Natural killer cell (primary cell): ENCODE data around the gene CPA2. TPM values are rescaled to one million over a fixed set of nuclear protein-coding genes. Genes with fewer than 3 reads are reported as not detected.

Experiments
- ATAC-seq, 3 donors: fragments of 150-1000 bp in 2 of 3; fragments of 200-7000 bp in 1 of 3; cut with Tn5 transposase; 1 replicate in 1 of 3; 2 replicates in 2 of 3; pipeline ENCODE4 v1.10.0; 2021; ENCODE audit warnings: mild to moderate bottlenecking in 2 of 3, moderate library complexity in 2 of 3
- DNase-seq, 2 donors: peaks; one replicate each; pipeline versions ENCODE4 v3.0.0 to v3.0.0-alpha.2; 2013 to 2021; ENCODE audit warnings: mixed read lengths in 1 of 2
- H3K27ac ChIP-seq: one replicate; pipeline ENCODE4 v1.5.1; 2013; ENCODE audit warnings: mild to moderate bottlenecking, low read length
- H3K27me3 ChIP-seq: one replicate; pipeline ENCODE4 v1.6.1; 2013; ENCODE audit warnings: low read length; ENCODE audit not compliant: control insufficient read depth, insufficient read depth
- H3K36me3 ChIP-seq: one replicate; pipeline ENCODE4 v1.6.1; 2013; ENCODE audit warnings: low read length; ENCODE audit not compliant: control insufficient read depth, insufficient read depth
- H3K4me1 ChIP-seq: one replicate; pipeline ENCODE4 v1.6.1; 2013; ENCODE audit warnings: low read length; ENCODE audit not compliant: control insufficient read depth, insufficient read depth
- H3K4me3 ChIP-seq: one replicate; pipeline ENCODE4 v1.5.1; 2013; ENCODE audit warnings: low read length
- H3K9me3 ChIP-seq: one replicate; pipeline ENCODE4 v1.6.1; 2013; ENCODE audit warnings: low read length; ENCODE audit not compliant: control insufficient read depth, insufficient read depth
- H3K27ac Mint-ChIP-seq, 2 donors: one replicate each; pipeline ENCODE4 v1.8.0; 2022; ENCODE audit warnings: mild to moderate bottlenecking in 2 of 2, mixed read lengths in 2 of 2, moderate library complexity in 1 of 2
- H3K27me3 Mint-ChIP-seq, 2 donors: one replicate each; pipeline ENCODE4 v1.8.0; 2022; ENCODE audit warnings: low read depth in 2 of 2, mixed read lengths in 2 of 2
- H3K36me3 Mint-ChIP-seq: one replicate; pipeline ENCODE4 v1.8.0; 2022; ENCODE audit warnings: mixed read lengths
- H3K4me1 Mint-ChIP-seq, 2 donors: one replicate each; pipeline ENCODE4 v1.8.0; 2022; ENCODE audit warnings: mixed read lengths in 2 of 2
- H3K4me3 Mint-ChIP-seq: one replicate; pipeline ENCODE4 v1.8.0; 2022; ENCODE audit warnings: mild to moderate bottlenecking, moderate library complexity, mixed read lengths
- H3K9me3 Mint-ChIP-seq, 2 donors: one replicate each; pipeline ENCODE4 v1.8.0; 2022; ENCODE audit warnings: mixed read lengths in 2 of 2
- CTCF ChIP-seq: fragments of 200-600 bp; IDR thresholded peaks from one replicate; pipeline ENCODE4 v1.8.0; 2022; ENCODE audit warnings: antibody characterized with exemption
- WGBS: methylation state at CpG from one replicate; pipeline ENCODE4 v1.1.7; 2013; ENCODE audit warnings: missing lambda C conversion rate; ENCODE audit not compliant: insufficient coverage; 5-methylcytosine and 5-hydroxymethylcytosine counted together
- intact Hi-C: fragments of 100-400 bp; cut with micrococcal nuclease; formaldehyde crosslinking; loops from one replicate; pipeline ENCODE4 v1.14.2; 2022
- total RNA-seq, 4 donors: library from RNA; stranded (reverse); fragments of 120-200 nt in 1 of 4; gene quantifications; one replicate each; pipeline versions ENCODE4 v1.2.3 to v1.2.4, GENCODE V29; 2013 to 2022

Gene CPA2
- total RNA-seq, 3 donors from 2014 or later (not counting 1 experiment from before 2014, with no cell fraction given): not detected

DNA sequence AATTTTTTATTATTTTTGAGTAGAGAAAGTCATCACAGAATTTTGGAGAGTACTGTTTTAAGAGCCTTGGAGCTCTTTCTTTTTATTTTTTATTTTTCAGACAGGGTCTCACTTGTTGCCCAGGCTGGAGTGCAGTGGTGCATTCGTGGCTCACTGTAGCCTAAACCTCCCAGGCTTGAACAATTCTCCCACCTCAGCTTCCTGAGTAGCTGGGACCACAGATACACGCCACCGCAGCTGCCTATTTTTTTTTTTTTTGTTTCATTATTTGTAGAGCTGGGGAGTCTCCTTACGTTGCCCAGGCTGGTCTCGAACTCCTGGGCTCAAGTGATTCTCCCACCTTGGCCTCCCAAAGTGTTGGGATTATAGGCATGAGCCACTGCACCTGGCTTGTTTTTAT is 36.9 kb downstream of the CPA2 start:
- DNase-seq (no peak), ATAC-seq (no peak)
- intact Hi-C loops: no loop called here
- Histone ChIP-seq H3K36me3 (no peaks in the 10 kb centered on the region), H3K4me1 (no peaks in the 10 kb centered on the region), H3K27ac (no peak overlapping the region), H3K4me3 (no peak overlapping the region), H3K27me3 (no peaks in the 10 kb centered on the region), H3K9me3 (no peaks in the 10 kb centered on the region)
- H3K36me3 Mint-ChIP-seq: no peaks in the 10 kb centered on the region
- no peak overlapping the region for H3K27ac Mint-ChIP-seq
- peaks cover 4 to 7% of the 10 kb centered on the region in 2 donors for H3K27me3 Mint-ChIP-seq
- 20% methylated on average over 2 of the region's 5 CpGs for WGBS
- H3K4me1 Mint-ChIP-seq: no peaks in the 10 kb centered on the region
- TF ChIP-seq CTCF: no peak
- no peaks in the 10 kb centered on the region for H3K9me3 Mint-ChIP-seq
- H3K4me3 Mint-ChIP-seq: no peak overlapping the region

DNA sequence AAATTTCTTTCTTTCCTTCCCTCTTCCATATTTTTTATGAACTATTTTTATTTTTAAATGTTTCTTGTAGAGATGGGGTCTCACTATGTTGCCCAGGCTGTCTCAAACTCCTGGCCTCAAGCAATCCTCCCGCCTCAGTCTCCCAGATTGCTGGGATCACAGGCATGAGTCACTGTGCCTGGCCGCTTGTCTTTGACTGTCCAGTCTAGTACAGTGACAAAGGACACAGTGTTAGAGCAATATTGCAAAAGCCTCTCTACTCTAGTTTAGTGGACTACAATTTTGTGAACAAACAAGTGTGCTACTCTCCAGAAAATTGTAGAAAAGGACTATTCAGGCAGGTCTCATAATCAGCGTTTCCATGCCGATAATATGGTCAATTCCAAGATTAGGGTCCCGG is 37.3 kb downstream of the CPA2 start:
- Histone ChIP-seq H3K36me3 (no peaks in the 10 kb centered on the region), H3K9me3 (no peaks in the 10 kb centered on the region)
- WGBS: 95% methylated on average over 5 of the region's 5 CpGs

GRCh38 chr7:130304878-130305277 is 38.2 kb downstream of the CPA2 start:
- H3K27me3 Mint-ChIP-seq: peaks cover 0 to 4% of the 10 kb centered on the region in 2 donors
- Histone ChIP-seq H3K4me1 (no peaks in the 10 kb centered on the region), H3K36me3 (no peaks in the 10 kb centered on the region), H3K9me3 (no peaks in the 10 kb centered on the region), H3K4me3 (no peak overlapping the region), H3K27me3 (no peaks in the 10 kb centered on the region), H3K27ac (no peak overlapping the region)
- H3K27ac Mint-ChIP-seq: no peak overlapping the region
- DNase-seq (no peak), ATAC-seq (no peak)
- 89% methylated on average over 3 of the region's 3 CpGs for WGBS
- TF ChIP-seq CTCF: no peak
- no peaks in the 10 kb centered on the region for H3K9me3 Mint-ChIP-seq
- intact Hi-C loops: no loop called here
- H3K4me3 Mint-ChIP-seq: no peak overlapping the region
- H3K4me1 Mint-ChIP-seq: no peaks in the 10 kb centered on the region
- no peaks in the 10 kb centered on the region for H3K36me3 Mint-ChIP-seq

More for the DNA sequence above, 37.3 kb downstream of the CPA2 start:
- intact Hi-C loops: no loop called here
- ATAC-seq (no peak), DNase-seq (no peak)
- no peak overlapping the region for H3K27ac ChIP-seq
- Mint-ChIP-seq H3K27ac (no peak overlapping the region), H3K9me3 (no peaks in the 10 kb centered on the region), H3K4me1 (no peaks in the 10 kb centered on the region), H3K4me3 (no peak overlapping the region), H3K36me3 (no peaks in the 10 kb centered on the region), H3K27me3 (peaks cover 2 to 4% of the 10 kb centered on the region in 2 donors)
- H3K4me3 ChIP-seq: no peak overlapping the region
- H3K4me1 ChIP-seq: no peaks in the 10 kb centered on the region
- no peaks in the 10 kb centered on the region for H3K27me3 ChIP-seq
- no peak for TF ChIP-seq CTCF

- no peak for TF ChIP-seq CTCF
- H3K4me1 ChIP-seq: no peaks in the 10 kb centered on the region
- no peak overlapping the region for H3K4me3 ChIP-seq
- WGBS: 90% methylated on average over 21 of the region's 21 CpGs
- Mint-ChIP-seq H3K27ac (no peak overlapping the region), H3K27me3 (peaks cover 0 to 4% of the 10 kb centered on the region in 2 donors), H3K4me1 (no peaks in the 10 kb centered on the region), H3K36me3 (no peaks in the 10 kb centered on the region), H3K4me3 (no peak overlapping the region), H3K9me3 (no peaks in the 10 kb centered on the region)
- DNase-seq: no peak
- intact Hi-C loops: no loop called here
- no peaks in the 10 kb centered on the region for H3K27me3 ChIP-seq
- no peaks in the 10 kb centered on the region for H3K9me3 ChIP-seq
- H3K27ac ChIP-seq: no peak overlapping the region
- no peak for ATAC-seq
- H3K36me3 ChIP-seq: no peaks in the 10 kb centered on the region
Observed at GRCh38 chr7:130305433-130306042, 38.9 kb downstream of the CPA2 start.
